ENCODE results near the gene KCNK13.

DNA sequence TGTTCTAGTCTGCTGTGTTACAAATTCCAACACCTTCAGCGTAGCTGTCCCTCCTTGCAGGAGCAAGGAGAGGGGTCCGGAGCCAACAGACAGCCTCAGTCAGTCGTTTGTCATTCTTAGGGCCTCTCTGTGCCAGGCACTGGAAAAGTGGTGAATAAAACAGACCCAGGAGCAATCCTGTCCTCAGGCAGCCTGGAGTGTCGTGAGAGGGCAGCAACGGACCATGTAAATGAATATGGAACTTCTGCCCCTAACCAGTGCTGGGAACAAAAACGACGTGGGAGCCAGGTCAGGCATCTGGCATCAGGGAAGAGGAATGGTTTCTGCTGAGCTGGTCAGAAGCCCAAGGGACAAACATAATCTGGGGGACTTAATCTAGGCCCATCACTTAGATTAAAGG is 129.8 kb downstream of the KCNK13 start:
- TF ChIP-seq, protein P1, sequence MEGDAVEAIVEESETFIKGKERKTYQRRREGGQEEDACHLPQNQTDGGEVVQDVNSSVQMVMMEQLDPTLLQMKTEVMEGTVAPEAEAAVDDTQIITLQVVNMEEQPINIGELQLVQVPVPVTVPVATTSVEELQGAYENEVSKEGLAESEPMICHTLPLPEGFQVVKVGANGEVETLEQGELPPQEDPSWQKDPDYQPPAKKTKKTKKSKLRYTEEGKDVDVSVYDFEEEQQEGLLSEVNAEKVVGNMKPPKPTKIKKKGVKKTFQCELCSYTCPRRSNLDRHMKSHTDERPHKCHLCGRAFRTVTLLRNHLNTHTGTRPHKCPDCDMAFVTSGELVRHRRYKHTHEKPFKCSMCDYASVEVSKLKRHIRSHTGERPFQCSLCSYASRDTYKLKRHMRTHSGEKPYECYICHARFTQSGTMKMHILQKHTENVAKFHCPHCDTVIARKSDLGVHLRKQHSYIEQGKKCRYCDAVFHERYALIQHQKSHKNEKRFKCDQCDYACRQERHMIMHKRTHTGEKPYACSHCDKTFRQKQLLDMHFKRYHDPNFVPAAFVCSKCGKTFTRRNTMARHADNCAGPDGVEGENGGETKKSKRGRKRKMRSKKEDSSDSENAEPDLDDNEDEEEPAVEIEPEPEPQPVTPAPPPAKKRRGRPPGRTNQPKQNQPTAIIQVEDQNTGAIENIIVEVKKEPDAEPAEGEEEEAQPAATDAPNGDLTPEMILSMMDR (IDR thresholded peaks at IDR 0.05) = no peak
- TF ChIP-seq POLR2A (IDR thresholded peaks at IDR 0.05) = no peak
